ENCODE measurements around the gene SRC. TPM values are rescaled to one million over a fixed set of nuclear protein-coding genes. Genes with fewer than 3 reads are reported as not detected.

The SRC gene
- total and polyA plus RNA-seq, 2 donors (not counting 3 experiments of a cell fraction or from before 2014, with no cell fraction given): 22.6 to 29.4 TPM

DNA sequence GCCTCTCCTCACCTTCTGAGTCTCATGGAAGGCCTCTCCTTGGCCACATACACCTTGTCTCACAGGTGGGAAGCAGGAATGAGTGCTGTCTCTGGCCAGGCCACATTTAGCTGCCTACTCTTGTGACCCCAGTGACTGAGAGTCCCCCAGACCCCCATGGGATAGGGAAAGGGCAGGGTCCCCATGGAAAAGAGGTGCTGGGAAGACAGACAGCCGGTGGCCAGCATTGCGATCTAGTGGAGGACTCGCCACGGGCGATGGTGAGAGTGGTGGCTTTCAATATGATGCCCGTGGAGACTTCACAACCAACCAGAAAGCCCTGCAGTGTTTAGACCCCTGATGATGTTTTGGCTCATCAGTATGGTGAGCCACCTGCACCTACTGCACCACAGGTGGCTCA, 36.6 kb upstream of the SRC start:
- intact Hi-C loops (cut with micrococcal nuclease): no loop called here

More for the DNA sequence above, 36.6 kb upstream of the SRC start:
- Histone ChIP-seq H3K27me3 (ENCODE audit: control insufficient read depth in 2 of 2, insufficient read depth in 2 of 2, low read length in 2 of 2) (no peaks in the 10 kb centered on the region), H3K27ac (ENCODE audit: insufficient read depth, low read depth, low read length) (no peak overlapping the region), H3K4me1 (ENCODE audit: control insufficient read depth, extremely low read depth, insufficient read depth, low read length) (no peaks in the 10 kb centered on the region), H2AFZ (ENCODE audit: low read depth, low read length) (no peak overlapping the region), H3K4me3 (replicated peaks in 1 of 3; ENCODE audit: insufficient read depth in 1 of 3, low read depth in 1 of 3, low read length in 3 of 3) (no peak overlapping the region), H3K4me2 (ENCODE audit: insufficient read depth, low read length) (no peak overlapping the region), H3K79me2 (ENCODE audit: control insufficient read depth, insufficient read depth, low read length) (peaks cover 2% of the 10 kb centered on the region), H3K9me1 (replicated peaks; ENCODE audit: control insufficient read depth, extremely low read depth, insufficient read depth, low read length) (no peaks in the 10 kb centered on the region), H3K9me3 (replicated peaks; ENCODE audit: control insufficient read depth, insufficient read depth, low read length) (no peaks in the 10 kb centered on the region), H4K20me1 (replicated peaks; ENCODE audit: control insufficient read depth, extremely low read depth, insufficient read depth, low read length) (no peaks in the 10 kb centered on the region), H3K36me3 (ENCODE audit: control insufficient read depth in 2 of 2, extremely low read depth in 1 of 2, insufficient read depth in 2 of 2, low read length in 2 of 2) (peaks cover 3 to 7% of the 10 kb centered on the region in 2 experiments), H3K9ac (replicated peaks; ENCODE audit: extremely low read depth, insufficient read depth, low read length) (no peak overlapping the region)
- TF ChIP-seq CTCF (IDR thresholded peaks at IDR 0.05; ENCODE audit: extremely low read depth in 1 of 2, insufficient read depth in 1 of 2, low read depth in 1 of 2, low read length in 2 of 2) (no peak), POLR2A (IDR thresholded peaks at IDR 0.05; ENCODE audit: low read depth, low read length) (no peak), FOS (IDR thresholded peaks at IDR 0.05; ENCODE audit: borderline replicate concordance, insufficient read depth, low read length) (no peak)
- no TSS peak for BruUV-seq (replicated peaks)
- no peak for FAIRE-seq
- ChIA-PET CTCF (no interaction called here), POLR2A (no interaction called here)
- dilution Hi-C loops (cut with MboI; ENCODE audit: extremely low pct_ligation_motif_present, low sequenced_read_pairs): no loop called here
- no peak for DNase-seq (ENCODE audit: low read depth, low spot score)

All from endothelial cell of umbilical vein (primary cell).